Panc1 (cell line): ENCODE measurements around the gene OR2A42.
"Not testable (repeated sequence)": the region's sequence is repeated elsewhere in the genome, so short reads cannot be mapped to it uniquely, and the experiment has no call there.

Source experiments
- CTCF ChIP-seq: fragments of 450-650 bp; IDR thresholded peaks from 2 replicates; pipeline ENCODE4 v1.5.1; 2017; ENCODE audit warnings: mild to moderate bottlenecking
- POLR2AphosphoS5 ChIP-seq: IDR thresholded peaks from 2 replicates; pipeline ENCODE4 v1.6.1; 2012; ENCODE audit warnings: mild to moderate bottlenecking, low read depth, low read length, moderate library complexity
- SIN3A ChIP-seq: IDR thresholded peaks from 2 replicates; pipeline ENCODE4 v1.6.1; 2012; ENCODE audit warnings: low read depth, mild to moderate bottlenecking, low read length, moderate library complexity, borderline replicate concordance; ENCODE audit not compliant: insufficient read depth

- TF ChIP-seq CTCF, POLR2AphosphoS5, SIN3A: not testable (repeated sequence)
Measured at GRCh38 chr7:144228810-144229209, 10.6 kb downstream of the OR2A42 start.
